ENCODE data around the gene EFHC2.
"Not testable (repeated sequence)": the region's sequence is repeated elsewhere in the genome, so short reads cannot be mapped to it uniquely, and the experiment has no call there.

EFHC2 gene

DNA sequence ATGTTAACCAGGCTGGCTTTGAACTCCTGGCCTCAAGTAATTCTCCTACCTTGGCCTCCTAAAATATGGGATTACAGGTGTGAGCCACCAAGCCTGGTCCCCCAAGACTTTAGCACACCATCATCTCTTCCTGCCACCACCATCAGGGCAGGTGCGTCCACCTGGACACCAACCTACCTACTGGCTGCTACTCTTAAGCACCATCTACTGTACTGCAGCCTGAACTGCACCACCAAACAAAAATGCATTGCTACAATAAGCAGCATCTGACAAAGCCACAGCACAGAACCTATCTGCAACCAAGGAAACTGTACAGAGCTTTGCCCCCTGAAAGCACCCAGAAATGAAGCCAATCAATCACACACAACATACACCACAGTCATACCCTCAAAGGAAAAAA is 139.7 kb downstream of the EFHC2 start:
- in situ Hi-C loops (cut with HindIII; ENCODE audit: low pct_unique_long_range_greater_than_20kb, low sequenced_read_pairs) = no loop called here
- DNase-seq (ENCODE audit: low read depth in 1 of 2, low spot score in 1 of 2) = peak in 1 of 2 experiments; percentile 57
- no peak for TF ChIP-seq JUND (IDR thresholded peaks at IDR 0.05; ENCODE audit: low read depth)

DNA sequence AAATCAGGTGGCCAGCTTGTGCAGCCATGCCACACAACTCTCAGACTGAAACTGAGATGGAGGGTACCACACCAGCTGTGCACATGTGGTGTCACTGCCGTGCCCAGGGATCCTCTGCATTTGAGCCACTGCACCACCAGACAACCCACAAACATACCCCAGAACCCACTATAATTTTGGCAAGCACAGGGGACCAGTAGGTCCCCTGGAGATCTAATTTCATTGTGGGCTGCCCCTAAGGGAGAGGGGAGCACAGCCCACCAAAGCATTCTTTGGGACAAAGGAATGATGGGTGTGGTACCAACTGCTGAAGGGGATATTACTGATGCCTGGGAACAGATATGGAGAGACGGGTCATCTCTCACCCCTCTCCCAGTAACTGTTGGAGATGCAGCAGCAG is 140.9 kb downstream of the EFHC2 start:
- no peak for TF ChIP-seq JUND (IDR thresholded peaks at IDR 0.05; ENCODE audit: low read depth)
- in situ Hi-C loops (cut with HindIII; ENCODE audit: low pct_unique_long_range_greater_than_20kb, low sequenced_read_pairs) = no loop called here
- DNase-seq (ENCODE audit: low read depth in 1 of 2, low spot score in 1 of 2) = no peak

DNA sequence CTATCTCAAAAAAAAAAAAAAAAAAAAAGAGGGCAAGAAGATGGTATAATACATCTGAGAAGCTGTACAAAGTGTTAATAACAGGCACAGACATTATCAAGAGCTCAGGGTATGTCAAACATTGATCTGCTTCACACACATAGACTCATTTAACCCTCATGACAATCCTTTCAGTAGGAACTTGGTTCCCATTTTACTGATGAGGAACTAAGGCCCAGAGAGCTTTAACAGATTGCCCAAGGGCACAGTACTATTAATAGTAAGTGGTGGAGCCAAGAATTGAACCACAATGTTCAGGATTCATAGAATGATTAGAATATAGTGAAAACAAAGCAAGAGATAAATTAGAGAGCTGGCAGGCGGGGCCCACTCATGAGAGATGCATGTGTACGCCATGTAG is 154.4 kb downstream of the EFHC2 start:
- no peak for DNase-seq (ENCODE audit: low read depth in 1 of 2, low spot score in 1 of 2)
- TF ChIP-seq JUND (IDR thresholded peaks at IDR 0.05; ENCODE audit: low read depth) = no peak
- in situ Hi-C loops (cut with HindIII; ENCODE audit: low pct_unique_long_range_greater_than_20kb, low sequenced_read_pairs) = no loop called here

GRCh38 chrX:44187915-44188314 is 155.6 kb downstream of the EFHC2 start:
- DNase-seq (ENCODE audit: low read depth in 1 of 2, low spot score in 1 of 2); in situ Hi-C loops (cut with HindIII; ENCODE audit: low pct_unique_long_range_greater_than_20kb, low sequenced_read_pairs): not testable (repeated sequence)

GRCh38 chrX:44183329-44183728 is 160.1 kb downstream of the EFHC2 start:
- TF ChIP-seq JUND (IDR thresholded peaks at IDR 0.05; ENCODE audit: low read depth) = no peak
- in situ Hi-C loops (cut with HindIII; ENCODE audit: low pct_unique_long_range_greater_than_20kb, low sequenced_read_pairs) = no loop called here
- DNase-seq (ENCODE audit: low read depth in 1 of 2, low spot score in 1 of 2) = peak in 1 of 2 experiments; percentile 77

GRCh38 chrX:44178274-44179053 is 165.0 kb downstream of the EFHC2 start:
- in situ Hi-C loops (cut with HindIII; ENCODE audit: low pct_unique_long_range_greater_than_20kb, low sequenced_read_pairs) = no loop called here
- TF ChIP-seq JUND (IDR thresholded peaks at IDR 0.05; ENCODE audit: low read depth) = no peak
- DNase-seq (ENCODE audit: low read depth in 1 of 2, low spot score in 1 of 2) = no peak

DNA sequence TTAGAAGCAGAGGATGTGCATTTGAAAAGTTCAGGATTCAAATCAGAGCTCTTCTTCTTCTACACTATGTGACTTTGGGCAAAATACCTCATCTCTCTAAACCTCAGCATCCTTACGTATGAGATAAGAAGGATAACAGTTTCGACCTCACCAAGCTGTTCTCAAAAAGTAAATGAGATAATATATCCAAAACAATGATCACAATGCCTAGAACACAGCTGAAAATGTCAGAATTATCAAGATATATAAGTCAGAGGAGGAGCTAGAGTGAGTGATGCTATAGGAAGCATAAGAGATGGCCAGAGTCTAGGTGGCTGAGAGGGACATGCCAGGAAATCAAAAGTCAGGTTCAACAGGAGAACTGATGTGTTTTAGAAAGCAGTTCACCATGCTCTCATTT is 168.0 kb downstream of the EFHC2 start:
- DNase-seq (ENCODE audit: low read depth in 1 of 2, low spot score in 1 of 2) = no peak
- no peak for TF ChIP-seq JUND (IDR thresholded peaks at IDR 0.05; ENCODE audit: low read depth)
- in situ Hi-C loops (cut with HindIII; ENCODE audit: low pct_unique_long_range_greater_than_20kb, low sequenced_read_pairs) = no loop called here

- TF ChIP-seq JUND (IDR thresholded peaks at IDR 0.05; ENCODE audit: low read depth) = no peak
Observed at GRCh38 chrX:44174061-44174460, 169.4 kb downstream of the EFHC2 start.

GRCh38 chrX:44173219-44173618 is 170.3 kb downstream of the EFHC2 start:
- DNase-seq (ENCODE audit: low read depth in 1 of 2, low spot score in 1 of 2) = no peak
- in situ Hi-C loops (cut with HindIII; ENCODE audit: low pct_unique_long_range_greater_than_20kb, low sequenced_read_pairs) = no loop called here
- TF ChIP-seq JUND (IDR thresholded peaks at IDR 0.05; ENCODE audit: low read depth) = no peak

More at GRCh38 chrX:44174061-44174460, 169.4 kb downstream of the EFHC2 start:
- in situ Hi-C loops (cut with HindIII; ENCODE audit: low pct_unique_long_range_greater_than_20kb, low sequenced_read_pairs) = no loop called here
- no peak for DNase-seq (ENCODE audit: low read depth in 1 of 2, low spot score in 1 of 2)

DNA sequence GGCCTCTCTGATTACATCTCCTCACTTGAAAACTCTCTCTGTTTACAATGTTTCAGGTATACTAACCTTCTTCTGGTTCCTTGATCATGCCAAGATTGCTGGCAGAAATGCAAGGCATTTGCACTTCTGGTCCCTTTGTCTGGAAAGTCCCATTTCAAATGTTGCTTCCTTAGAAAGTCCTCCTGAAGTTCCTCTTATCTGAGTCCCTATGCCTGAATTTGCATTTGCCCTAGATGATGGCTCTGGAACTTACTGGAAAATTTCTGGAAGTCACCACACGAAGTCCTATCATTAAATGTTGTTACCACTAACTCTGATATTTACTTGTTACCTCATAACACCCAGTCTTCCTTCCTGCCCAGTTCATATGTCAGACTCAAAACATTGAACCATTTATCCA is 176.4 kb downstream of the EFHC2 start:
- TF ChIP-seq JUND (IDR thresholded peaks at IDR 0.05; ENCODE audit: low read depth) = no peak
- DNase-seq (ENCODE audit: low read depth in 1 of 2, low spot score in 1 of 2) = no peak
- in situ Hi-C loops (cut with HindIII; ENCODE audit: low pct_unique_long_range_greater_than_20kb, low sequenced_read_pairs) = no loop called here

DNA sequence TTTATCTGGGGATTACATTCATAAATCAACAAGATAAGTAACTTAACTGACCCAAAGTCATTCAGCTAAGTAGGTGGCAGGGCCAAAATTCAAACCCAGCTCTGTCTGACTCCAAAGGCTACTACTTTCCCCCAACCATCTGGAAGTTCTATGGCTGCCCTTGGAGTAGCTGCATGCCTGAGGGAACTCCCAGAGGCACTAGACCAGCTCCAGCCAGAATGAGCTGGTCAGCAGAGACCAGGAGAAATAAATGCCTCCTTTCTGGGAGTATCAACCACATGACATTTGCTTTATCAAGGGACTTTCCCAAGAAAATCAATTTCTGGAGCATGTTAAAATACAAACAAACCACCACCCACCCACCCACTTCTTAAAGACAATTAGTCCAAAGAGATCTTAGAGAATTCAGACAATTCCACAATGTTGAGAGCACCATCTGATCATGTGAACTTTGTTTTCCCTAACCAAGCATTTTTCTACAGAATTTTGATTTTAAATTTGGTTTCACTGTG is 180.5 kb downstream of the EFHC2 start:
- no peak for TF ChIP-seq JUND (IDR thresholded peaks at IDR 0.05; ENCODE audit: low read depth)
- in situ Hi-C loops (cut with HindIII; ENCODE audit: low pct_unique_long_range_greater_than_20kb, low sequenced_read_pairs) = no loop called here
- DNase-seq (ENCODE audit: low read depth in 1 of 2, low spot score in 1 of 2) = no peak

- TF ChIP-seq JUND (IDR thresholded peaks at IDR 0.05; ENCODE audit: low read depth) = no peak
- DNase-seq (ENCODE audit: low read depth in 1 of 2, low spot score in 1 of 2) = no peak
- in situ Hi-C loops (cut with HindIII; ENCODE audit: low pct_unique_long_range_greater_than_20kb, low sequenced_read_pairs) = no loop called here
Observed at GRCh38 chrX:44157858-44158257, 185.6 kb downstream of the EFHC2 start.

DNA sequence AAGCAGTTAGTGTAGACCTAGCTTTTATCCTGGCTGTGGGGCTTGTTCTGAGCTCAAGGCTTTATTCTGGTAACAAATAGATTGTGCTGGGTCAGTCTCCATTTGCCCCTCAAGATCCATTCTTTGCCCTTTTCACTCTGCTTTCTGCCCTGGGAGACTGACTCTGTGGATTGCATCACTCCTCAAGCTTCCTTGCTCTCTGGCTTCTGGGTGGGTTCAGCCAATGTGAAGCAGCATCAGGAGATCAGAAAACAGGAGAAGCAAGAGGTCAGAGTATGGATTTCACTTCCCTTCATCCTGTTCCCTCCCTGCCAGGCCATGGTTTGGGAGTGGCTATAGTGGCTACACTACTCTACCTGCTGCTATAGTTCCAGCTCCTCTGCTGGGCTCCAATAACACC is 186.2 kb downstream of the EFHC2 start:
- no peak for DNase-seq (ENCODE audit: low read depth in 1 of 2, low spot score in 1 of 2)
- in situ Hi-C loops (cut with HindIII; ENCODE audit: low pct_unique_long_range_greater_than_20kb, low sequenced_read_pairs) = no loop called here

DNA sequence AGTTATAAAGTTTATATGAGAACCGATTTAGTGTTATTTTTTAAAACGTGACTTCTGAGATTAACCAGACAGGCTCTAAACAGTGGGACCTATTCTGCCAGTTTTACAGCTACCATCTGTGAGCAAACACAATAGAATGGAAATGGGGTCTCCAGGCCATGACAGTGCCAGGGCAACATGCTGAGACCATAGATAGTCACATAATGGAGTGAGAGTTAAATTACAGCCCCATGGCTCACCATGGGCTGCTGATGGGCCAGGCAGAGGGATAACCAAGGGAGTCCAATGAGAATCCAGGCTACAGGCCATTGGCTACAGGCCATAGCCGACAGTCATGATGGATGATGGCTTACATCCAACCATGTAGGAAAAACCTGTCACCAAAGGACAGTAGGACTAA is 186.7 kb downstream of the EFHC2 start:
- in situ Hi-C loops (cut with HindIII; ENCODE audit: low pct_unique_long_range_greater_than_20kb, low sequenced_read_pairs) = no loop called here

More for the DNA sequence above, 186.2 kb downstream of the EFHC2 start:
- no peak for TF ChIP-seq JUND (IDR thresholded peaks at IDR 0.05; ENCODE audit: low read depth)

More for the DNA sequence above, 186.7 kb downstream of the EFHC2 start:
- no peak for TF ChIP-seq JUND (IDR thresholded peaks at IDR 0.05; ENCODE audit: low read depth)
- DNase-seq (ENCODE audit: low read depth in 1 of 2, low spot score in 1 of 2) = no peak
